Retinal pigment epithelial cell (primary cell): ENCODE data around the gene APOL6.
"Not testable (repeated sequence)": the region's sequence is repeated elsewhere in the genome, so short reads cannot be mapped to it uniquely, and the experiment has no call there.

ENCODE experiments used
- DNase-seq: peaks from one replicate; pipeline ENCODE4 v3.0.0-alpha.2; 2010; ENCODE audit warnings: low read depth
- H3K4me3 ChIP-seq: 2 replicates; pipeline ENCODE4 v1.5.1; 2011; ENCODE audit warnings: mild to moderate bottlenecking, low read length, control low read depth, moderate library complexity
- CTCF ChIP-seq: conservative IDR thresholded peaks from 2 replicates; pipeline ENCODE4 v1.5.1; 2011; ENCODE audit warnings: low read depth, low read length, control low read depth, inconsistent platforms

The APOL6 gene

GRCh38 chr22:35617137-35617755 lies 31.0 kb upstream of the APOL6 start, which contains the start of gene MB:
MB (minus strand) TSS chr22:35617329; CDS start chr22:35617257, 72 bp downstream.
- H3K4me3 ChIP-seq = no peak within 1 kb of the TSS
- no peak for DNase-seq
- TF ChIP-seq CTCF = no peak

GRCh38 chr22:35618427-35619223 lies 29.6 kb upstream of the APOL6 start:
- no peak for TF ChIP-seq CTCF
- DNase-seq = no peak
- H3K4me3 ChIP-seq = no peak overlapping the region

- no peak overlapping the region for H3K4me3 ChIP-seq
- DNase-seq = no peak
- TF ChIP-seq CTCF = no peak
These were observed 28.7 kb upstream of the APOL6 start for GRCh38 chr22:35619336-35620094.

- no peak for DNase-seq
- H3K4me3 ChIP-seq = no peak overlapping the region
- TF ChIP-seq CTCF = no peak
These were observed 27.5 kb upstream of the APOL6 start for GRCh38 chr22:35620624-35621251.

GRCh38 chr22:35621451-35621850 lies 26.8 kb upstream of the APOL6 start:
- H3K4me3 ChIP-seq = no peak overlapping the region
- TF ChIP-seq CTCF = no peak
- no peak for DNase-seq

GRCh38 chr22:35622191-35622913 lies 25.9 kb upstream of the APOL6 start:
- DNase-seq = no peak
- no peak for TF ChIP-seq CTCF

GRCh38 chr22:35623885-35624284 lies 24.4 kb upstream of the APOL6 start:
- not testable (repeated sequence) for DNase-seq, H3K4me3 ChIP-seq

More at GRCh38 chr22:35622191-35622913, 25.9 kb upstream of the APOL6 start:
- no peak overlapping the region for H3K4me3 ChIP-seq
